GM12878 (cell line): ENCODE data around the gene P2RX1. TPM values are rescaled to one million over a fixed set of nuclear protein-coding genes. Genes with fewer than 3 reads are reported as not detected.

ENCODE experiments used
- ATAC-seq: fragments of 200-7000 bp; cut with Tn5 transposase; 3 replicates; pipeline ENCODE4 v1.9.1; 2020; ENCODE audit warnings: mild to moderate bottlenecking, moderate library complexity
- BruUV-seq: library from RNA; stranded (reverse); fragments of 400-500 nt; replicated peaks from 2 replicates; lab custom pipeline; 2021; lab: Mats Ljungman, UMichigan
- CTCF ChIA-PET: fragments of 300-600 bp; sonication (Branson Sonifier 250); formaldehyde crosslinking; extraction: SDS; loops from one replicate; lab custom pipeline; 2021; ENCODE audit warnings: inconsistent platforms; lab: Yijun Ruan, JAX
- POLR2A ChIA-PET: fragments of 350-600 bp; formaldehyde crosslinking; extraction: SDS; loops from one replicate; lab custom pipeline; 2021; ENCODE audit warnings: inconsistent platforms; lab: Charles Lee
- RAD21 ChIA-PET: fragments of 300-600 bp; sonication (Branson Sonifier 250); formaldehyde crosslinking; loops from one replicate; lab custom pipeline; 2023; ENCODE audit warnings: antibody characterized with exemption; ENCODE audit not compliant: unreplicated experiment; lab: Charles Lee
- SMC1A ChIA-PET: fragments of 300-600 bp; sonication (Branson Sonifier 250); formaldehyde crosslinking; loops from one replicate; lab custom pipeline; 2023; ENCODE audit not compliant: unreplicated experiment, uncharacterized antibody; lab: Charles Lee
- DNase-seq: peaks from one replicate; pipeline ENCODE4 v3.0.0-alpha.2; 2011; ENCODE audit warnings: low read depth, low spot score
- FAIRE-seq: peaks from 3 replicates; lab custom pipeline; 2011; peaks lifted over from hg19 to GRCh38; lab: Jason Lieb, UNC
- H2AFZ ChIP-seq: 2 replicates; pipeline ENCODE4 v1.6.0; 2011; ENCODE audit warnings: low read depth, low read length, control low read depth; ENCODE audit not compliant: control insufficient read depth
- H3K27ac ChIP-seq: 2 replicates; pipeline ENCODE4 v1.5.1; 2011; ENCODE audit warnings: control low read depth; ENCODE audit not compliant: control insufficient read depth, insufficient read depth
- H3K27me3 ChIP-seq, 2 experiments: replicated peaks in 1 of 2; 2 replicates each; pipeline versions ENCODE4 v1.6.0 to v1.6.1; 2011; ENCODE audit warnings: low read length in 1 of 2; ENCODE audit not compliant: control insufficient read depth in 2 of 2, insufficient read depth in 2 of 2
- H3K36me3 ChIP-seq, 2 experiments: 2 replicates each; pipeline ENCODE4 v1.5.1; 2011; ENCODE audit warnings: low read length in 1 of 2; ENCODE audit not compliant: control insufficient read depth in 2 of 2, insufficient read depth in 2 of 2
- H3K4me1 ChIP-seq: 2 replicates; pipeline ENCODE4 v1.6.1; 2011; ENCODE audit warnings: mild to moderate bottlenecking, low read length, moderate library complexity, mixed read lengths; ENCODE audit not compliant: control insufficient read depth, insufficient read depth
- H3K4me2 ChIP-seq: 2 replicates; pipeline ENCODE4 v1.6.0; 2011; ENCODE audit warnings: control low read depth; ENCODE audit not compliant: control insufficient read depth, insufficient read depth
- H3K4me3 ChIP-seq: fragments of 200-600 bp; sonication (generic); 2 replicates; pipeline ENCODE4 v1.5.1; 2016
- H3K79me2 ChIP-seq: 2 replicates; pipeline ENCODE4 v1.6.0; 2011; ENCODE audit warnings: low read length; ENCODE audit not compliant: control insufficient read depth, insufficient read depth
- H3K9ac ChIP-seq: 2 replicates; pipeline ENCODE4 v1.8.0; 2011; ENCODE audit warnings: low read length, control low read depth, mixed read lengths; ENCODE audit not compliant: control insufficient read depth, insufficient read depth
- H3K9me3 ChIP-seq: replicated peaks from 3 replicates; pipeline ENCODE4 v1.5.1; 2011; ENCODE audit warnings: mild to moderate bottlenecking, low read length; ENCODE audit not compliant: control insufficient read depth, insufficient read depth
- H4K20me1 ChIP-seq: 2 replicates; pipeline ENCODE4 v1.6.0; 2011; ENCODE audit not compliant: control insufficient read depth, insufficient read depth
- IKZF2 ChIP-seq, 2 experiments: fragments of 450-650 bp; IDR thresholded peaks; 2 replicates each; pipeline ENCODE4 v1.6.1; 2017; ENCODE audit warnings: mild to moderate bottlenecking in 2 of 2, moderate library complexity in 2 of 2
- MTA2 ChIP-seq: fragments of 450-650 bp; IDR thresholded peaks from 2 replicates; pipeline ENCODE4 v1.6.1; 2016; ENCODE audit warnings: low read depth, mild to moderate bottlenecking, moderate library complexity
- MYC ChIP-seq: IDR thresholded peaks from 2 replicates; pipeline ENCODE4 v1.6.1; 2011; ENCODE audit warnings: mild to moderate bottlenecking, low read length, moderate library complexity, inconsistent platforms; ENCODE audit not compliant: insufficient read depth, insufficient replicate concordance, insufficient read length, severe bottlenecking
- SIX5 ChIP-seq: IDR thresholded peaks from 2 replicates; pipeline ENCODE4 v1.6.1; 2011; ENCODE audit warnings: mild to moderate bottlenecking, low read depth, low read length, moderate library complexity; ENCODE audit not compliant: severe bottlenecking
- ZNF24 ChIP-seq: fragments of 450-650 bp; IDR thresholded peaks from 2 replicates; pipeline ENCODE4 v1.6.1; 2017; ENCODE audit warnings: antibody characterized with exemption, mild to moderate bottlenecking
- ZNF274 ChIP-seq: IDR thresholded peaks from one replicate; pipeline ENCODE4 v1.8.0; 2011; ENCODE audit not compliant: insufficient read length, insufficient read depth
- WGBS: methylation state at CpG from one replicate; pipeline ENCODE4 v1.1.6; 2016; ENCODE audit warnings: low lambda C conversion rate; ENCODE audit not compliant: insufficient replicate concordance, insufficient coverage; ENCODE audit errors: missing lambda C conversion rate; 5-methylcytosine and 5-hydroxymethylcytosine counted together
- in situ Hi-C: fragments of 300-500 bp; cut with MboI; formaldehyde crosslinking; loops from 9 replicates; pipeline ENCODE4 v1.14.3; 2018; ENCODE audit warnings: mixed read lengths
- intact Hi-C: fragments of 100-400 bp; cut with micrococcal nuclease; formaldehyde crosslinking; loops from one replicate; pipeline ENCODE4 v1.14.2; 2022; ENCODE audit not compliant: unreplicated experiment
- polyA plus RNA-seq, 11 experiments: library from polyadenylated mRNA; depleted of rRNA in 4 of 11; unstranded in 6 of 11; stranded (reverse) in 5 of 11; fragments of >200 nt; fragmentation: Nextera tagmentation in 4 of 11; fragmentation: Illumina TruSeq in 1 of 11; extraction: Ambion mirVana in 4 of 11; extraction: Trizol in 1 of 11; gene quantifications; 1 replicate in 1 of 11; 2 replicates in 10 of 11; pipeline versions ENCODE4 v1.2.1 to v1.2.3, GENCODE V29; 2011 to 2016; ENCODE audit warnings: inconsistent platforms in 2 of 11, missing spikeins in 2 of 11, low read depth in 1 of 11
- total RNA-seq, 4 experiments: library from RNA; depleted of rRNA in 3 of 4; stranded (reverse); fragments of >200 nt in 3 of 4; fragmentation: Illumina TruSeq in 1 of 4; extraction: Trizol in 1 of 4; gene quantifications; 2 replicates each; pipeline versions ENCODE4 v1.2.1 to v1.2.3, GENCODE V29; 2013 to 2021
- TF ChIP-seq, protein P1 (sequence below): fragments of 450-650 bp; IDR thresholded peaks from 2 replicates; pipeline ENCODE4 v1.6.1; 2018; ENCODE audit warnings: mild to moderate bottlenecking, low read depth, moderate library complexity; ENCODE audit not compliant: partially characterized antibody
- TF ChIP-seq, protein P2 (sequence below): IDR thresholded peaks from 2 replicates; pipeline ENCODE4 v1.6.1; 2012; ENCODE audit warnings: improper control_type of control experiment, low read depth, low read length; ENCODE audit not compliant: insufficient replicate concordance

The P2RX1 gene
- total and polyA plus RNA-seq, 10 of the 15 experiments (the other 5 are each of a cell fraction or from before 2014, with no cell fraction given), result 0.12 to 6.2 (median 3.4) TPM

GRCh38 chr17:3956327-3956957, 40.2 kb upstream of the P2RX1 start:
- peaks cover 1 to 9% of the 10 kb centered on the region in 2 experiments; a peak in 2 of 4 replicates for H3K36me3 ChIP-seq
- peaks cover 19% of the 10 kb centered on the region for H3K79me2 ChIP-seq
- no peak overlapping the region for H3K4me2 ChIP-seq
- FAIRE-seq (no peak), DNase-seq (no peak), ATAC-seq (peak; percentile 17; the same call in 2 of the 3 replicates)
- peaks cover 16% of the 10 kb centered on the region for H3K4me1 ChIP-seq
- H2AFZ ChIP-seq, result no peak overlapping the region
- no peaks in the 10 kb centered on the region; the same call in 1 of the 2 replicates for H4K20me1 ChIP-seq
- POLR2A ChIA-PET, result interaction anchor here (1.2 kb wide), 1 partner anchor 8 kb away, joined by 3 read pairs; no protein-coding TSS in a partner anchor
- RAD21 ChIA-PET, result interaction anchor here (0.5 kb wide), 1 partner anchor 12 kb away, joined by 4 read pairs; no protein-coding TSS in a partner anchor
- TF ChIP-seq IKZF2 (IDR thresholded peaks at IDR 0.05) (no peak), SIX5 (no peak), MYC (no peak), ZNF24 (no peak), MTA2 (no peak), ZNF274 (no peak)
- TF ChIP-seq, protein P1, sequence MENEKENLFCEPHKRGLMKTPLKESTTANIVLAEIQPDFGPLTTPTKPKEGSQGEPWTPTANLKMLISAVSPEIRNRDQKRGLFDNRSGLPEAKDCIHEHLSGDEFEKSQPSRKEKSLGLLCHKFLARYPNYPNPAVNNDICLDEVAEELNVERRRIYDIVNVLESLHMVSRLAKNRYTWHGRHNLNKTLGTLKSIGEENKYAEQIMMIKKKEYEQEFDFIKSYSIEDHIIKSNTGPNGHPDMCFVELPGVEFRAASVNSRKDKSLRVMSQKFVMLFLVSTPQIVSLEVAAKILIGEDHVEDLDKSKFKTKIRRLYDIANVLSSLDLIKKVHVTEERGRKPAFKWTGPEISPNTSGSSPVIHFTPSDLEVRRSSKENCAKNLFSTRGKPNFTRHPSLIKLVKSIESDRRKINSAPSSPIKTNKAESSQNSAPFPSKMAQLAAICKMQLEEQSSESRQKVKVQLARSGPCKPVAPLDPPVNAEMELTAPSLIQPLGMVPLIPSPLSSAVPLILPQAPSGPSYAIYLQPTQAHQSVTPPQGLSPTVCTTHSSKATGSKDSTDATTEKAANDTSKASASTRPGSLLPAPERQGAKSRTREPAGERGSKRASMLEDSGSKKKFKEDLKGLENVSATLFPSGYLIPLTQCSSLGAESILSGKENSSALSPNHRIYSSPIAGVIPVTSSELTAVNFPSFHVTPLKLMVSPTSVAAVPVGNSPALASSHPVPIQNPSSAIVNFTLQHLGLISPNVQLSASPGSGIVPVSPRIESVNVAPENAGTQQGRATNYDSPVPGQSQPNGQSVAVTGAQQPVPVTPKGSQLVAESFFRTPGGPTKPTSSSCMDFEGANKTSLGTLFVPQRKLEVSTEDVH, result no peak
- TF ChIP-seq, protein P2, sequence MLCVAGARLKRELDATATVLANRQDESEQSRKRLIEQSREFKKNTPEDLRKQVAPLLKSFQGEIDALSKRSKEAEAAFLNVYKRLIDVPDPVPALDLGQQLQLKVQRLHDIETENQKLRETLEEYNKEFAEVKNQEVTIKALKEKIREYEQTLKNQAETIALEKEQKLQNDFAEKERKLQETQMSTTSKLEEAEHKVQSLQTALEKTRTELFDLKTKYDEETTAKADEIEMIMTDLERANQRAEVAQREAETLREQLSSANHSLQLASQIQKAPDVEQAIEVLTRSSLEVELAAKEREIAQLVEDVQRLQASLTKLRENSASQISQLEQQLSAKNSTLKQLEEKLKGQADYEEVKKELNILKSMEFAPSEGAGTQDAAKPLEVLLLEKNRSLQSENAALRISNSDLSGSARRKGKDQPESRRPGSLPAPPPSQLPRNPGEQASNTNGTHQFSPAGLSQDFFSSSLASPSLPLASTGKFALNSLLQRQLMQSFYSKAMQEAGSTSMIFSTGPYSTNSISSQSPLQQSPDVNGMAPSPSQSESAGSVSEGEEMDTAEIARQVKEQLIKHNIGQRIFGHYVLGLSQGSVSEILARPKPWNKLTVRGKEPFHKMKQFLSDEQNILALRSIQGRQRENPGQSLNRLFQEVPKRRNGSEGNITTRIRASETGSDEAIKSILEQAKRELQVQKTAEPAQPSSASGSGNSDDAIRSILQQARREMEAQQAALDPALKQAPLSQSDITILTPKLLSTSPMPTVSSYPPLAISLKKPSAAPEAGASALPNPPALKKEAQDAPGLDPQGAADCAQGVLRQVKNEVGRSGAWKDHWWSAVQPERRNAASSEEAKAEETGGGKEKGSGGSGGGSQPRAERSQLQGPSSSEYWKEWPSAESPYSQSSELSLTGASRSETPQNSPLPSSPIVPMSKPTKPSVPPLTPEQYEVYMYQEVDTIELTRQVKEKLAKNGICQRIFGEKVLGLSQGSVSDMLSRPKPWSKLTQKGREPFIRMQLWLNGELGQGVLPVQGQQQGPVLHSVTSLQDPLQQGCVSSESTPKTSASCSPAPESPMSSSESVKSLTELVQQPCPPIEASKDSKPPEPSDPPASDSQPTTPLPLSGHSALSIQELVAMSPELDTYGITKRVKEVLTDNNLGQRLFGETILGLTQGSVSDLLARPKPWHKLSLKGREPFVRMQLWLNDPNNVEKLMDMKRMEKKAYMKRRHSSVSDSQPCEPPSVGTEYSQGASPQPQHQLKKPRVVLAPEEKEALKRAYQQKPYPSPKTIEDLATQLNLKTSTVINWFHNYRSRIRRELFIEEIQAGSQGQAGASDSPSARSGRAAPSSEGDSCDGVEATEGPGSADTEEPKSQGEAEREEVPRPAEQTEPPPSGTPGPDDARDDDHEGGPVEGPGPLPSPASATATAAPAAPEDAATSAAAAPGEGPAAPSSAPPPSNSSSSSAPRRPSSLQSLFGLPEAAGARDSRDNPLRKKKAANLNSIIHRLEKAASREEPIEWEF, result no peak
- 29% methylated on average over 15 of the region's 15 CpGs for WGBS
- CTCF ChIA-PET, result interaction anchor here (2.1 kb wide), 1 partner anchor 43 kb away, joined by 9 read pairs; no protein-coding TSS in a partner anchor
- in situ Hi-C loops (no loop called here), intact Hi-C loops (no loop called here)
- H3K9me3 ChIP-seq, result no peaks in the 10 kb centered on the region
- no TSS peak for BruUV-seq
- H3K9ac ChIP-seq, result no peak overlapping the region
- SMC1A ChIA-PET, result interaction anchor here (0.7 to 1.3 kb wide), 3 partner anchors 8 to 116 kb away, joined by 3 to 5 read pairs (median 3); no protein-coding TSS in a partner anchor
- H3K27ac ChIP-seq, result no peak overlapping the region
- H3K27me3 ChIP-seq, result no peaks in the 10 kb centered on the region
- no peak overlapping the region for H3K4me3 ChIP-seq
